Right atrium auricular region (tissue), 2 donors: Measurements from ENCODE around the gene ASB13. TPM values are rescaled to one million over a fixed set of nuclear protein-coding genes. Genes with fewer than 3 reads are reported as not detected.

Source experiments
- DNase-seq: peaks from one replicate; pipeline ENCODE4 v3.0.0-alpha.2; 2019; ENCODE audit warnings: low spot score
- H3K27ac ChIP-seq, 2 donors: fragments of 200-600 bp; sonication (generic); 1 replicate in 1 of 2; 2 replicates in 1 of 2; pipeline ENCODE4 v1.5.1; 2016 to 2019
- H3K27me3 ChIP-seq, 2 donors: fragments of 200-600 bp; sonication (generic); one replicate each; pipeline versions ENCODE4 v1.5.1 to v1.6.0; 2017 to 2019
- H3K36me3 ChIP-seq: fragments of 200-600 bp; sonication (generic); one replicate; pipeline ENCODE4 v1.5.1; 2016
- H3K4me1 ChIP-seq, 2 donors: fragments of 200-600 bp; sonication (generic); one replicate each; pipeline versions ENCODE4 v1.5.1 to v1.6.0; 2017 to 2019
- H3K4me3 ChIP-seq, 2 donors: fragments of 200-600 bp; sonication (generic); 1 replicate in 1 of 2; 2 replicates in 1 of 2; pipeline ENCODE4 v1.5.1; 2017 to 2019; ENCODE audit warnings: mild to moderate bottlenecking in 1 of 2, moderate library complexity in 1 of 2
- H3K9me3 ChIP-seq, 2 donors: fragments of 200-600 bp; sonication (generic); one replicate each; pipeline ENCODE4 v1.5.1; 2019
- total RNA-seq, 2 donors: library from RNA; depleted of rRNA; stranded (reverse); fragments of >200 nt; gene quantifications; one replicate each; pipeline ENCODE4 v1.1.0, GENCODE V29; 2016
- TF ChIP-seq, protein P1 (sequence below), 2 donors: fragments of 200-600 bp; sonication (generic); IDR thresholded peaks; one replicate each; pipeline ENCODE4 v1.5.1; 2019; ENCODE audit warnings: antibody characterized with exemption in 2 of 2

ASB13 gene
- total RNA-seq, 2 donors from 2014 or later, result 10.5 to 14.3 TPM

DNA sequence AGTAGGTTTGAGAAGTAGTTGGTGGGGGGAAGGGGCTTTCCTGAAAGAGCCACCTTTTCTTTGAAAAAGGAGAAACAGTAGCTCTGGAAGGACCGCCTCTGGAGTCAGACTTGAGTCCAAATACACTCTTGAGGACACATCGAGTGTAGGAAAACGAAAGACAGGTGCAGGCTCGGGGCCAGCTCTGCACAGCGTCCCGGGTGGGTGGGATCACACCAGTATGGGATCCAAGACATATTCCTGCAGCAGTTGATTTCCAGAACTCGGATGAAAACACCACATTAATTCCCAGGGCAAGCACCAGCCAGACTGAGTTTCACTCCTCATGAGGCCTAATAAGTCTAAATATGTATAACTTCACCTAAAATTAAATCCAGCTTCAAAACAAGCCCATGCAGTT, 61.4 kb downstream of the ASB13 start:
- TF ChIP-seq, protein P1, sequence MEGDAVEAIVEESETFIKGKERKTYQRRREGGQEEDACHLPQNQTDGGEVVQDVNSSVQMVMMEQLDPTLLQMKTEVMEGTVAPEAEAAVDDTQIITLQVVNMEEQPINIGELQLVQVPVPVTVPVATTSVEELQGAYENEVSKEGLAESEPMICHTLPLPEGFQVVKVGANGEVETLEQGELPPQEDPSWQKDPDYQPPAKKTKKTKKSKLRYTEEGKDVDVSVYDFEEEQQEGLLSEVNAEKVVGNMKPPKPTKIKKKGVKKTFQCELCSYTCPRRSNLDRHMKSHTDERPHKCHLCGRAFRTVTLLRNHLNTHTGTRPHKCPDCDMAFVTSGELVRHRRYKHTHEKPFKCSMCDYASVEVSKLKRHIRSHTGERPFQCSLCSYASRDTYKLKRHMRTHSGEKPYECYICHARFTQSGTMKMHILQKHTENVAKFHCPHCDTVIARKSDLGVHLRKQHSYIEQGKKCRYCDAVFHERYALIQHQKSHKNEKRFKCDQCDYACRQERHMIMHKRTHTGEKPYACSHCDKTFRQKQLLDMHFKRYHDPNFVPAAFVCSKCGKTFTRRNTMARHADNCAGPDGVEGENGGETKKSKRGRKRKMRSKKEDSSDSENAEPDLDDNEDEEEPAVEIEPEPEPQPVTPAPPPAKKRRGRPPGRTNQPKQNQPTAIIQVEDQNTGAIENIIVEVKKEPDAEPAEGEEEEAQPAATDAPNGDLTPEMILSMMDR (IDR thresholded peaks at IDR 0.05), result no peak
- DNase-seq, result no peak
- Histone ChIP-seq H3K4me1 (no peaks in the 10 kb centered on the region), H3K27me3 (no peaks in the 10 kb centered on the region), H3K9me3 (no peaks in the 10 kb centered on the region), H3K36me3 (no peaks in the 10 kb centered on the region), H3K27ac (no peak overlapping the region), H3K4me3 (no peak overlapping the region)

DNA sequence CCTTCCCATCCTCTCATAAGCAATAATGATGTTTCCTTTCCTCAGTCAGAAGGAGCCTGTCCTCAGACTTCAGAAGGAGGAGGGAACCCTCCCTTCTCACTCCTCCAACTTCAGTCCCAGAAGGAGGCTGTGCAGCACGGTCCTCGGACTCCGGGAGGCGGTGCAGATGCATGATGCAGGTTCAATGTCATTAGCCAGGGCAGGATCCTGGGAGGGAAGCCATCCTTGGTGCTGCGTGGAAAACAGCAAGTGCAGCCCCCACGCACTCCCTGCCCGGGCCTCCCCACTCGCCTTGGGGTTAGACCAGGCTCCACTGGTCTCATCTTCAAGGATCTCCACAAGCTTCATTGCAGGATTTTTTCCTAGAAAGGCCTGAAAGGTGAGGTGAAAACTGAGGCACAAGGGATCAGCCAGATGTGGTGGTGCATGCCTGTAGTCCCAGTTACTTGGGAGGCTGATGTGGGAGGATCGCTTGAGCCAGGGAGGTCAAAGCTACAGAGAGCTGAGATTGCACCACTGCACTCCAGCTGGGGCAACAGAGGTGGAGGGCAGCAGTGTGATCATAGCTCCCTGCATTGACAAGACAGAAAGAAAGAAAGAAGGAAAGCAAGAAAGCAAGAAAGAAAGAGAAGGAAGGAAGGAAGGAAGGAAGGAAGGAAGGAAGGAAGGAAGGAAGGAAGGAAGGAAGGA, 62.0 kb downstream of the ASB13 start:
- no peak overlapping the region for H3K27ac ChIP-seq
- no peaks in the 10 kb centered on the region for H3K4me1 ChIP-seq
- no peak for DNase-seq
- H3K4me3 ChIP-seq, result no peak overlapping the region
- TF ChIP-seq, protein P1 (IDR thresholded peaks at IDR 0.05), result no peak
- H3K9me3 ChIP-seq, result no peaks in the 10 kb centered on the region
- H3K36me3 ChIP-seq, result no peaks in the 10 kb centered on the region
- no peaks in the 10 kb centered on the region for H3K27me3 ChIP-seq

- TF ChIP-seq, protein P1 (IDR thresholded peaks at IDR 0.05), result no peak
- Histone ChIP-seq H3K27ac (no peak overlapping the region), H3K9me3 (no peaks in the 10 kb centered on the region), H3K27me3 (no peaks in the 10 kb centered on the region), H3K36me3 (no peaks in the 10 kb centered on the region), H3K4me1 (no peaks in the 10 kb centered on the region), H3K4me3 (no peak overlapping the region)
- DNase-seq, result no peak
Observed at GRCh38 chr10:5603848-5604170, 62.6 kb downstream of the ASB13 start.

DNA sequence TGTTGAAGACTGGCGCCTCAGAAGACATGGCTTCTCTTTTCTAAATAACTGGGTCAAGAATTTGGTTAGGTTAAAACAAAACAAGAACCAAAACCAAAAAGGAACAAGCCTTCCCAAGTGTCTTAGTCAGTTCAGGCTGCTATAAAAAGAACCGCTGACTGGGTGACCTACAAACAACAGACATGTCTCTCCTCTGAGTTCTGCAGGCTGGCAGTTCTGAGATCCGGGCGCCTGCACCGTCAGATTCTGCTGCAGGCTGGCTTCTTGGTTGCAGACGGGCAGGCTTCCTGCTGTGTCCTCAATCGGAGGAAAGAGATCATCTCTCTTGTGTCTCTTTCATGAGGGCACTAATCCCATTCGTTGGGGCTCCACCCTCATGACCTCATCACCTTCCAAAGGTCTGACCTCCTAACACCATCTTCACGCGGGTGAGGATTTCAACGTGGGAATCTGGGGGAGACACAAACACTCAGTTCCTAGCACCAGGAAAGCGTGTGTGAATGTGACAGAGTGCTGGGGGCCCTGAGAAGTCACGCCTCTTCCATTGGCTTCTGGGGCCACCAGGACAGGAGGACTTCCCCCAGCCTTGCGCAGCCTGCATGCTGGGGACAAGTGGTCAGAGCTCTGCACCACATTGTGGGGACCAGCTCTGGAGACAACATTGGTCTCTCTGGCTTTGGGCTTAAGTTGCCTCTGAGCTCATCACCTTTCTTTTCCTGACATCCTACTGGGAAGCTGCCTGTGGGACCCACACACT, 63.1 kb downstream of the ASB13 start:
- DNase-seq, result no peak
- no peak overlapping the region for H3K27ac ChIP-seq

GRCh38 chr10:5601826-5602495, 64.4 kb downstream of the ASB13 start:
- TF ChIP-seq, protein P1 (IDR thresholded peaks at IDR 0.05), result no peak
- H3K27me3 ChIP-seq, result no peaks in the 10 kb centered on the region
- no peaks in the 10 kb centered on the region for H3K9me3 ChIP-seq
- no peak for DNase-seq
- no peak overlapping the region for H3K4me3 ChIP-seq
- no peaks in the 10 kb centered on the region for H3K4me1 ChIP-seq
- no peaks in the 10 kb centered on the region for H3K36me3 ChIP-seq
- no peak overlapping the region for H3K27ac ChIP-seq

More for the DNA sequence above, 63.1 kb downstream of the ASB13 start:
- no peaks in the 10 kb centered on the region for H3K9me3 ChIP-seq
- no peaks in the 10 kb centered on the region for H3K4me1 ChIP-seq
- no peaks in the 10 kb centered on the region for H3K27me3 ChIP-seq
- TF ChIP-seq, protein P1 (IDR thresholded peaks at IDR 0.05), result no peak
- H3K36me3 ChIP-seq, result no peaks in the 10 kb centered on the region
- no peak overlapping the region for H3K4me3 ChIP-seq
